ENCODE results near the gene INTS11. TPM values are rescaled to one million over a fixed set of nuclear protein-coding genes. Genes with fewer than 3 reads are reported as not detected.

Gene INTS11
- total RNA-seq, 1 donor from 2014 or later = 84.8 TPM

DNA sequence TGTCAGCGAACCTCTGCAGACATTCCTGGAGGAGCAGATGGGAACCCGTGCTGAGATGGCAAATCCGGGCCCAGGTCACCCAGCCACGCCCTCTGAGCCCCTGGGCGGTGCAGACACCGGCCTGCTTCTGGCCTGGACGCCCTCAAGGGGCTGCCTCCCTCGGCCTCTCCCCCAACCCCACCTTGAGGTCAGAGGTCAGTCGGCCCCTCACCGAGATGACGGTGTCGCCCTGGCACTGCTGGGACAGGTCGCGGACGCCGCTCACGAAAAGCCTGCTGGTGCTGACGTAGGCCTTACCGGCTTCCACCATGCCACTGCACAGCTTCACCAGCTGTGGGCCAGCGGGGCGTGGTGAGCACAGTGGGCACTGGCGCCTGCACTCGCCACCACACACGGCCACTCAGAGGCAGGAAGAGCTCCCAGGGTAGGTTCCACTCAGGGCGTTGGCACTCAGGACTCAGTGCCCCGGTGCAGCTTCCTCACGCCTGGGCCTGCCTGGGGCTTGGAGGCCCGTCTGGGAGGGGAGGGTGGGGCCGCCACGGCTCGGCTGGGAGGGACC lies 21.4 kb downstream of the INTS11 start:
- no peak overlapping the region for H3K4me2 ChIP-seq (ENCODE audit: low read length)
- Mint-ChIP-seq H3K27me3 (ENCODE audit: low read depth, unreplicated experiment) (no peaks in the 10 kb centered on the region), H3K4me1 (ENCODE audit: low read depth, unreplicated experiment) (peaks cover 8% of the 10 kb centered on the region), H3K27ac (ENCODE audit: unreplicated experiment) (no peak overlapping the region), H3K36me3 (ENCODE audit: low read depth, unreplicated experiment) (peaks cover 4% of the 10 kb centered on the region), H3K9me3 (ENCODE audit: unreplicated experiment) (no peaks in the 10 kb centered on the region), H3K4me3 (ENCODE audit: unreplicated experiment) (no peak overlapping the region)
- FAIRE-seq (no peak), DNase-seq (ENCODE audit: low read depth) (no peak)
- peaks cover 44% of the 10 kb centered on the region for H3K79me2 ChIP-seq (ENCODE audit: insufficient read depth, low read length)
- H3K27me3 ChIP-seq (ENCODE audit: insufficient read depth, low read length) = no peaks in the 10 kb centered on the region
- no peaks in the 10 kb centered on the region for H3K36me3 ChIP-seq (ENCODE audit: insufficient read depth, low read length)
- H4K20me1 ChIP-seq (ENCODE audit: insufficient read depth, low read length) = peaks cover 73% of the 10 kb centered on the region
- H2AFZ ChIP-seq (ENCODE audit: low read depth, low read length) = no peak overlapping the region
- TF ChIP-seq, protein P1, sequence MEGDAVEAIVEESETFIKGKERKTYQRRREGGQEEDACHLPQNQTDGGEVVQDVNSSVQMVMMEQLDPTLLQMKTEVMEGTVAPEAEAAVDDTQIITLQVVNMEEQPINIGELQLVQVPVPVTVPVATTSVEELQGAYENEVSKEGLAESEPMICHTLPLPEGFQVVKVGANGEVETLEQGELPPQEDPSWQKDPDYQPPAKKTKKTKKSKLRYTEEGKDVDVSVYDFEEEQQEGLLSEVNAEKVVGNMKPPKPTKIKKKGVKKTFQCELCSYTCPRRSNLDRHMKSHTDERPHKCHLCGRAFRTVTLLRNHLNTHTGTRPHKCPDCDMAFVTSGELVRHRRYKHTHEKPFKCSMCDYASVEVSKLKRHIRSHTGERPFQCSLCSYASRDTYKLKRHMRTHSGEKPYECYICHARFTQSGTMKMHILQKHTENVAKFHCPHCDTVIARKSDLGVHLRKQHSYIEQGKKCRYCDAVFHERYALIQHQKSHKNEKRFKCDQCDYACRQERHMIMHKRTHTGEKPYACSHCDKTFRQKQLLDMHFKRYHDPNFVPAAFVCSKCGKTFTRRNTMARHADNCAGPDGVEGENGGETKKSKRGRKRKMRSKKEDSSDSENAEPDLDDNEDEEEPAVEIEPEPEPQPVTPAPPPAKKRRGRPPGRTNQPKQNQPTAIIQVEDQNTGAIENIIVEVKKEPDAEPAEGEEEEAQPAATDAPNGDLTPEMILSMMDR (IDR thresholded peaks at IDR 0.05; ENCODE audit: insufficient read depth, low read depth, low read length) = no peak
- no peak for TF ChIP-seq EZH2 (IDR thresholded peaks at IDR 0.05; ENCODE audit: insufficient read depth, low read length)
- H3K27ac ChIP-seq (ENCODE audit: low read depth, low read length) = no peak overlapping the region
- no peak overlapping the region for H3K9ac ChIP-seq (ENCODE audit: low read length)
- H3K9me3 ChIP-seq (ENCODE audit: insufficient read depth, low read depth, low read length) = no peaks in the 10 kb centered on the region
- H3K4me1 ChIP-seq (ENCODE audit: insufficient read depth, low read length) = peaks cover 31% of the 10 kb centered on the region
- no peak overlapping the region for H3K4me3 ChIP-seq (ENCODE audit: insufficient read depth, low read depth, low read length)

DNA sequence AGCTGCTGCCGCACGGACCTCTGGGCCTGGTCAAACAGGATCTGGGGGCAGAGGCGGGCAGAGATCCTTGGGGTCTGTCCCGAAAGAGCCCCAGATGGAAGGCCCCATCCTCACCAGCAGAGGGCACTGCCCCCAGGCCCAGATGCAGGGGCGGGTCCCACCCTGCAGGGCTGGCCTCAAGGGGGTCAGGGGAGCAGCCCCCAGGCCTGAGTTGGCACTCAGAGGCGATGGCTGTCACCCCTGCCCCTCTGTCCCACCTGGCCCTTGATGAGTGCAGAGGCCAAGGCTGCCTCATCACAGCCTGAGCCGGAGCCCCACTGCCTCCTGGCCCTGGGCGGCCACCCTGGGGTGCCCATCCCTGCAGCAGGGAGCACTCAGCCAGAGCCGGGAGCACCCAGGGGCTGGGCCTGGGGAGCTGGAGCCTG lies 22.4 kb downstream of the INTS11 start:
- Histone ChIP-seq H3K4me1 (ENCODE audit: insufficient read depth, low read length) (peaks cover 29% of the 10 kb centered on the region), H3K79me2 (ENCODE audit: insufficient read depth, low read length) (peaks cover 37% of the 10 kb centered on the region), H3K9me3 (ENCODE audit: insufficient read depth, low read depth, low read length) (no peaks in the 10 kb centered on the region), H3K4me2 (ENCODE audit: low read length) (no peak overlapping the region), H2AFZ (ENCODE audit: low read depth, low read length) (no peak overlapping the region), H3K36me3 (ENCODE audit: insufficient read depth, low read length) (no peaks in the 10 kb centered on the region), H4K20me1 (ENCODE audit: insufficient read depth, low read length) (peaks cover 71% of the 10 kb centered on the region), H3K4me3 (ENCODE audit: insufficient read depth, low read depth, low read length) (no peak overlapping the region), H3K27ac (ENCODE audit: low read depth, low read length) (no peak overlapping the region), H3K27me3 (ENCODE audit: insufficient read depth, low read length) (no peaks in the 10 kb centered on the region), H3K9ac (ENCODE audit: low read length) (no peak overlapping the region)
- Mint-ChIP-seq H3K27ac (ENCODE audit: unreplicated experiment) (no peak overlapping the region), H3K9me3 (ENCODE audit: unreplicated experiment) (no peaks in the 10 kb centered on the region), H3K4me1 (ENCODE audit: low read depth, unreplicated experiment) (peaks cover 8% of the 10 kb centered on the region), H3K4me3 (ENCODE audit: unreplicated experiment) (no peak overlapping the region), H3K36me3 (ENCODE audit: low read depth, unreplicated experiment) (peaks cover 4% of the 10 kb centered on the region), H3K27me3 (ENCODE audit: low read depth, unreplicated experiment) (no peaks in the 10 kb centered on the region)
- TF ChIP-seq, protein P1 (IDR thresholded peaks at IDR 0.05; ENCODE audit: insufficient read depth, low read depth, low read length) = no peak
- TF ChIP-seq EZH2 (IDR thresholded peaks at IDR 0.05; ENCODE audit: insufficient read depth, low read length) = no peak
- DNase-seq (ENCODE audit: low read depth) = no peak
- FAIRE-seq = no peak

DNA sequence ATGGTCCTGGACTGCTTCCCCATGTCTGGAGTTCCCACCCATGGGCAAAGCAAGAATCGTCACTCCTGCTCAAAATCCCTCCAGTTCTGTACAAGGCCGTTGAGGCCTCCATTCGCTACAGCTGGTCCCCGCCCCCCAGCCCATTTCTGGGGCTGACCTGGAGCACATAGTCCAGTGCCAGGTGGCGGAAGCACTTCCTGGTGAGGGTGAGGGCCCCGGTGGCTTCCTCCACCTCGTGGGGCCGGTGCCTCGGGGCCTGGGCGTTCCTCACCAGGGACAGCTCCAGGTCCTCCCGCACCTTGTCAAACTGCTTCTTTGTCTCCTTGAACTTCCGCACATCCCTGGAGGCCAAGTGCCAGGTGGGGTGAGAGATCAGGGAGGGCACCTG lies 24.1 kb downstream of the INTS11 start:
- Histone ChIP-seq H3K79me2 (ENCODE audit: insufficient read depth, low read length) (peaks cover 21% of the 10 kb centered on the region), H3K36me3 (ENCODE audit: insufficient read depth, low read length) (no peaks in the 10 kb centered on the region), H3K9me3 (ENCODE audit: insufficient read depth, low read depth, low read length) (no peaks in the 10 kb centered on the region), H3K27me3 (ENCODE audit: insufficient read depth, low read length) (no peaks in the 10 kb centered on the region), H3K4me2 (ENCODE audit: low read length) (no peak overlapping the region), H3K4me3 (ENCODE audit: insufficient read depth, low read depth, low read length) (no peak overlapping the region), H3K4me1 (ENCODE audit: insufficient read depth, low read length) (peaks cover 12% of the 10 kb centered on the region), H2AFZ (ENCODE audit: low read depth, low read length) (no peak overlapping the region), H3K9ac (ENCODE audit: low read length) (no peak overlapping the region), H3K27ac (ENCODE audit: low read depth, low read length) (no peak overlapping the region), H4K20me1 (ENCODE audit: insufficient read depth, low read length) (peaks cover 54% of the 10 kb centered on the region)
- DNase-seq (ENCODE audit: low read depth) = no peak
- Mint-ChIP-seq H3K27me3 (ENCODE audit: low read depth, unreplicated experiment) (no peaks in the 10 kb centered on the region), H3K4me3 (ENCODE audit: unreplicated experiment) (no peak overlapping the region), H3K4me1 (ENCODE audit: low read depth, unreplicated experiment) (peaks cover 2% of the 10 kb centered on the region), H3K27ac (ENCODE audit: unreplicated experiment) (peak overlapping the region; percentile 18), H3K9me3 (ENCODE audit: unreplicated experiment) (no peaks in the 10 kb centered on the region), H3K36me3 (ENCODE audit: low read depth, unreplicated experiment) (no peaks in the 10 kb centered on the region)
- TF ChIP-seq, protein P1 (IDR thresholded peaks at IDR 0.05; ENCODE audit: insufficient read depth, low read depth, low read length) = no peak
- TF ChIP-seq EZH2 (IDR thresholded peaks at IDR 0.05; ENCODE audit: insufficient read depth, low read length) = no peak
- no peak for FAIRE-seq

Data from astrocyte (in vitro differentiated cells and primary cell).